Activated gamma-delta T cell treated with Interleukin-2 at 50 U/mL for 16 hours (primary cell): ENCODE results near the gene MAST2.
A peak's percentile ranks its signal among the peaks of the same experiment; 100 is the strongest.

Source experiments
- DNase-seq: peaks from one replicate; pipeline ENCODE4 v3.0.0-alpha.2; 2020

MAST2 gene

GRCh38 chr1:45803299-45803780 lies at the start of gene MAST2:
Gene MAST2 (plus strand): TSS chr1:45803612. CDS start chr1:45803896, 284 bp downstream.
- DNase-seq, result peak; percentile 78

GRCh38 chr1:45755697-45756096 lies 47.7 kb upstream of the MAST2 start:
- no peak for DNase-seq

- no peak for DNase-seq
Measured at GRCh38 chr1:45762291-45762690, 41.1 kb upstream of the MAST2 start.

- no peak for DNase-seq
Measured at GRCh38 chr1:45765999-45766792, 37.2 kb upstream of the MAST2 start.

GRCh38 chr1:45767035-45767434 lies 36.4 kb upstream of the MAST2 start:
- no peak for DNase-seq

GRCh38 chr1:45769261-45769932 lies 34.0 kb upstream of the MAST2 start:
- no peak for DNase-seq

GRCh38 chr1:45772971-45773370 lies 30.4 kb upstream of the MAST2 start:
- no peak for DNase-seq

- DNase-seq, result no peak
Measured at GRCh38 chr1:45775794-45776193, 27.6 kb upstream of the MAST2 start.

- peak; percentile 17 for DNase-seq
Measured at GRCh38 chr1:45785583-45785982, 17.8 kb upstream of the MAST2 start.

- DNase-seq, result no peak
Measured at GRCh38 chr1:45787905-45788304, 15.5 kb upstream of the MAST2 start.

- no peak for DNase-seq
Measured at GRCh38 chr1:45789601-45790000, 13.8 kb upstream of the MAST2 start.

- no peak for DNase-seq
Measured at GRCh38 chr1:45792744-45793143, 10.7 kb upstream of the MAST2 start.

- DNase-seq, result no peak
Measured at GRCh38 chr1:45793942-45794604, 9.3 kb upstream of the MAST2 start.

- no peak for DNase-seq
Measured at GRCh38 chr1:45796381-45796780, 7.0 kb upstream of the MAST2 start.

GRCh38 chr1:45796946-45797345 lies 6.5 kb upstream of the MAST2 start:
- DNase-seq, result no peak

- no peak for DNase-seq
Measured at GRCh38 chr1:45800899-45801298, 2.5 kb upstream of the MAST2 start.

GRCh38 chr1:45802343-45803298 lies 791 bp upstream of the MAST2 start:
- DNase-seq, result no peak

GRCh38 chr1:45803781-45804668 lies 613 bp downstream of the MAST2 start:
- peak; percentile 6 for DNase-seq

GRCh38 chr1:45804669-45804969 lies 1.2 kb downstream of the MAST2 start:
- DNase-seq, result no peak

GRCh38 chr1:45806129-45806528 lies 2.7 kb downstream of the MAST2 start:
- DNase-seq, result no peak

- DNase-seq, result no peak
Measured at GRCh38 chr1:45809761-45810160, 6.3 kb downstream of the MAST2 start.

GRCh38 chr1:45814776-45815175 lies 11.4 kb downstream of the MAST2 start:
- DNase-seq, result no peak
